Measurements from ENCODE around the gene IL22RA2.
"Not testable (repeated sequence)": the region's sequence is repeated elsewhere in the genome, so short reads cannot be mapped to it uniquely, and the experiment has no call there.

The IL22RA2 gene, protein sequence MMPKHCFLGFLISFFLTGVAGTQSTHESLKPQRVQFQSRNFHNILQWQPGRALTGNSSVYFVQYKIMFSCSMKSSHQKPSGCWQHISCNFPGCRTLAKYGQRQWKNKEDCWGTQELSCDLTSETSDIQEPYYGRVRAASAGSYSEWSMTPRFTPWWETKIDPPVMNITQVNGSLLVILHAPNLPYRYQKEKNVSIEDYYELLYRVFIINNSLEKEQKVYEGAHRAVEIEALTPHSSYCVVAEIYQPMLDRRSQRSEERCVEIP

GRCh38 chr6:137173501-137173900 is at the start of gene IL22RA2:
Gene IL22RA2, minus strand, starts transcription at chr6:137173644. Its CDS starts 11,895 bp downstream, at chr6:137161749.
- DNase-seq: no peak

- DNase-seq: no peak
Measured at GRCh38 chr6:137222381-137222780, 48.9 kb upstream of the IL22RA2 start.

- no peak for DNase-seq
Measured at GRCh38 chr6:137219664-137220252, 46.3 kb upstream of the IL22RA2 start.

- peak; percentile 40 for DNase-seq
Measured at GRCh38 chr6:137218917-137219663, 45.6 kb upstream of the IL22RA2 start, which contains the start of gene IFNGR1. Gene IFNGR1, minus strand, starts transcription at chr6:137219385. Its CDS starts 58 bp downstream, at chr6:137219327.

DNA sequence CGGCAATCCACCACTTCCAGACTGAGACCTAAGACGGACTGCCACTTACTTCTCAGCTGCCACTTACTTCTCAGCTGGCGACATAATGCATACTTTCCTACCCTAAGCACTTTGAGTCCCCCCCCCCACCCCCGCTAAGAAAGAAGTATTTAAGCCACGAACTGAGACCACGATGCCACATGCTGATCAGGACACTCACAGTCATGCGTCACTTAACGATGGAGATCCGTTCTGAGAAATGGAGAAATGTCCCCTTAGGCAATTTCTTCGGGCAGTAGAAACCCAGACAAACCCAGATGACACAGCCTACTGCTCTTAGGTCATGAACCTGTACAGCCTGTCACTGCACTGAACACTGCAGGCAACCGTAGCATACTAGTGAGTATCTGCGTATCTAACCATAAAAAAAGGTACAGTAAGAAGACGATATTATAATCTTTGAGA is 45.1 kb upstream of the IL22RA2 start:
- DNase-seq: no peak

GRCh38 chr6:137217801-137218472 is 44.5 kb upstream of the IL22RA2 start:
- DNase-seq: no peak

- DNase-seq: no peak
Measured at GRCh38 chr6:137216875-137217553, 43.6 kb upstream of the IL22RA2 start.

GRCh38 chr6:137216106-137216505 is 42.7 kb upstream of the IL22RA2 start:
- no peak for DNase-seq

DNA sequence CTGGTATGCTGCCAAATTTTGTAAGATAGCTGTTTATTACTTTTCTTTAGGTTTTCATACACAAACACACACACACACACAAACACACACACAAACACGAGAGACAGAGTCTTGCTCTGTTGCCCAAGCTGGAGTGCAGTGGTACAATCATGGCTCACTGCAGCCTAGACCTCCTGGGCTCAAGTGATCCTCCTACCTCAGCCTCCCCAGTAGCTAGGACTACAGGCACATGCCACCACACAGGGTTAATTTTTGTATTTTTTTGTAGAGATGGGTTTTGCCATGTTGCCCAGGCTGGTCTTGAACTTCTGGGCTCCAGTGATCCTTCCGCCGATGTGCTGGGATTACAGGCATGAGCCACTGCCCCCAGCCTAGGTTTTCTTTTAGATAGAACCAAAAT is 42.2 kb upstream of the IL22RA2 start:
- not testable (repeated sequence) for DNase-seq

DNA sequence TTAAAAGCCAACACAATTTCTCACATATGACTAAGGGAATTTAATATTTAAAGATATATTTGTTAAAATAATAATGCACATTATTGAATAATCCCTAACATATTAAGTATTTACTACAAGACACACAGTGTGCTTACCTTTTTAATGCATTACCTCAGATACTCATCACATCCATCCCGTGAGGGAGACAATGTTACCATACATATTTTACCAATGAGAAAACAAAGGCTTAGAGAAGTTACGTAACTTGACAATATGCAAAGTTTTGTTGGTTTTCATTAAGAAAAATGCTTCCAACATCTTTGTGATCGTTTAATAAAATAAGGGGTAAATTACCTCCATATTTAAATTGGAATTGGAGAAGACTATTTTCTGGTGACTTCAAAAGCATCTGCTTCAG is 41.5 kb upstream of the IL22RA2 start:
- DNase-seq: no peak

DNA sequence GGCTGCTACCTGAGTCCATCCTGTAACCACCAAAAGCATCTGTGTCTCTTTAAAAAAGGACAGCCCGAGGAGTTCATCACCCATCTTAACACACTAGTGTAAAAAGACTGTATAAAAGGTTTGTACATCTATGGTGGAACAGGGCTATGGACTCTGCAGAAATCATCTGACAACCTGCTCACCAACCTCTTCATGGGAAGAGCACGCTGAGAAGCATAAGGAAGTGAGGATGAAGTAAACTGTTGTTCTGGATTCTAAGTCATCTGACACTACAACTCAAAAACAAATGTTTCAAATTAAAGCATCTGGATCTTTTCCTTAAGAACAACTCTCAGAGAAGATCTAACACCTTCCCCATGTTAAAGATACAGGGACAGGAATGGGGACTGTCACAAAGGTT is 40.4 kb upstream of the IL22RA2 start:
- no peak for DNase-seq

GRCh38 chr6:137213331-137213740 is 39.9 kb upstream of the IL22RA2 start:
- DNase-seq: no peak

GRCh38 chr6:137211910-137212309 is 38.5 kb upstream of the IL22RA2 start:
- no peak for DNase-seq

GRCh38 chr6:137210903-137211302 is 37.5 kb upstream of the IL22RA2 start:
- no peak for DNase-seq

- no peak for DNase-seq
Measured at GRCh38 chr6:137208279-137208678, 34.8 kb upstream of the IL22RA2 start.

GRCh38 chr6:137207457-137207856 is 34.0 kb upstream of the IL22RA2 start:
- DNase-seq: not testable (repeated sequence)

DNA sequence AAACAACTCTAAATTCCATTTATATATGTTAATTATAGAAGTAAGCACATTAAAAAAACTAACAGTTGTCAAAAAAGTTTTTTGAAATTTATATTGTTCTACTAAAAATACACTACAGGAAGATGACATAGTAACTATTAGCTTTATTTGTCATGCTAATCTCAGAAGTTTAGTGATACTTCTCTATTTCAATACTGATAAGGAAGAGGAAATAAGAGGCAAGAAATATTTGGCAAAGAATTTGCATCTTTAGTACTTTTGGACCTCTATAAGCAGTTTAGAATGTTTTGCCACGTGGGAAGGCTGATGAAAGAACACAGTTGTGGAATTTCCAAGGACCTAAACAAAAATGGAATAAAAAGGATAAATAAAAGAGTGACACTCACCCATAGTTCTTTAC is 33.1 kb upstream of the IL22RA2 start:
- DNase-seq: no peak

- DNase-seq: no peak
Measured at GRCh38 chr6:137203256-137203655, 29.8 kb upstream of the IL22RA2 start.

GRCh38 chr6:137202078-137202477 is 28.6 kb upstream of the IL22RA2 start:
- DNase-seq: no peak

- no peak for DNase-seq
Measured at GRCh38 chr6:137201006-137201405, 27.6 kb upstream of the IL22RA2 start.

DNA sequence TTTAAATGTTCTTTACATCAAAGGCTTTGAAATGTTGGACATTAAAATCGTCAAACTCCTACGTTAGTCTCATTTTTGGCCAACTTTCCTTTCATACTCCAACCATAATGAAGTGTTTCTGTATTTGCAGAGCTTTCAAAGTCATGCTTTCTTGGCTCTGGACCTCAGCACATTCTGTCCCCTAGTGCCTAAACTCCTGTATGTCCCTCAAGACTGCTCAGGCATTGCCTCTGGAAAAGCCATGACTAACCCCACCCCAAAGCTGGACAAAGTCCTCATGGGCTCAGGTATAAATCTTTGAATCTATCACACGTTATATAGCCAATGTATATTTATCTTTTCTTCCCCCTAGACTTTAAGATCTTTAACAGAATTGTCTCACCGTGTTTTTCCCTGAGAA is 26.8 kb upstream of the IL22RA2 start:
- DNase-seq: no peak

Data from NCI-H2029 (cell line).